RWPE2 (cell line): ENCODE measurements around the gene NRG2.

Source experiments
- ATAC-seq: fragments of 200-7000 bp; cut with Tn5 transposase; 3 replicates; pipeline ENCODE4 v1.9.1; 2021; ENCODE audit warnings: low read depth
- DNase-seq: peaks from one replicate; pipeline ENCODE4 v3.0.0-alpha.2; 2020; ENCODE audit warnings: low spot score
- H3K27ac ChIP-seq: fragments of 450-650 bp; 2 replicates; pipeline ENCODE4 v1.5.1; 2017; ENCODE audit warnings: mild to moderate bottlenecking; ENCODE audit not compliant: poor library complexity, severe bottlenecking
- H3K27me3 ChIP-seq: fragments of 250-450 bp; sonication (Bioruptor Pico); 2 replicates; pipeline ENCODE4 v1.5.1; 2021; ENCODE audit warnings: mild to moderate bottlenecking, moderate library complexity; ENCODE audit not compliant: insufficient read depth, poor library complexity, severe bottlenecking
- H3K36me3 ChIP-seq: fragments of 250-450 bp; sonication (Bioruptor Pico); 2 replicates; pipeline ENCODE4 v1.5.1; 2020; ENCODE audit warnings: low read depth, mild to moderate bottlenecking, moderate library complexity
- H3K4me1 ChIP-seq: fragments of 250-450 bp; sonication (Bioruptor Pico); 2 replicates; pipeline ENCODE4 v1.5.1; 2021; ENCODE audit warnings: mild to moderate bottlenecking, moderate library complexity; ENCODE audit not compliant: insufficient read depth, poor library complexity, severe bottlenecking
- H3K4me3 ChIP-seq: fragments of 250-450 bp; sonication (Bioruptor Pico); 2 replicates; pipeline ENCODE4 v1.5.1; 2021; ENCODE audit warnings: mild to moderate bottlenecking, moderate library complexity; ENCODE audit not compliant: severe bottlenecking
- H3K9me3 ChIP-seq: fragments of 250-450 bp; sonication (Bioruptor Pico); 2 replicates; pipeline ENCODE4 v1.5.1; 2021; ENCODE audit warnings: mild to moderate bottlenecking, moderate library complexity; ENCODE audit not compliant: severe bottlenecking
- CTCF ChIP-seq: fragments of 450-650 bp; IDR thresholded peaks from one replicate; pipeline ENCODE4 v1.5.1; 2017; ENCODE audit warnings: mild to moderate bottlenecking, moderate library complexity; ENCODE audit not compliant: poor library complexity, severe bottlenecking

Gene NRG2

GRCh38 chr5:139960723-139961383 lies 82.2 kb downstream of the NRG2 start:
- no peak for TF ChIP-seq CTCF
- ATAC-seq, result no peak
- no peaks in the 10 kb centered on the region for H3K4me1 ChIP-seq

GRCh38 chr5:139958432-139959148 lies 84.5 kb downstream of the NRG2 start:
- no peak for DNase-seq
- ATAC-seq, result no peak
- H3K9me3 ChIP-seq, result no peaks in the 10 kb centered on the region
- H3K27me3 ChIP-seq, result no peaks in the 10 kb centered on the region
- no peaks in the 10 kb centered on the region for H3K36me3 ChIP-seq
- H3K27ac ChIP-seq, result no peak overlapping the region
- H3K4me3 ChIP-seq, result no peak overlapping the region
- H3K4me1 ChIP-seq, result no peaks in the 10 kb centered on the region
- TF ChIP-seq CTCF, result no peak

More at GRCh38 chr5:139960723-139961383, 82.2 kb downstream of the NRG2 start:
- H3K4me3 ChIP-seq, result no peak overlapping the region
- DNase-seq, result peak; percentile 38
- H3K36me3 ChIP-seq, result no peaks in the 10 kb centered on the region
- H3K9me3 ChIP-seq, result no peaks in the 10 kb centered on the region
- H3K27me3 ChIP-seq, result no peaks in the 10 kb centered on the region
- H3K27ac ChIP-seq, result no peak overlapping the region

DNA sequence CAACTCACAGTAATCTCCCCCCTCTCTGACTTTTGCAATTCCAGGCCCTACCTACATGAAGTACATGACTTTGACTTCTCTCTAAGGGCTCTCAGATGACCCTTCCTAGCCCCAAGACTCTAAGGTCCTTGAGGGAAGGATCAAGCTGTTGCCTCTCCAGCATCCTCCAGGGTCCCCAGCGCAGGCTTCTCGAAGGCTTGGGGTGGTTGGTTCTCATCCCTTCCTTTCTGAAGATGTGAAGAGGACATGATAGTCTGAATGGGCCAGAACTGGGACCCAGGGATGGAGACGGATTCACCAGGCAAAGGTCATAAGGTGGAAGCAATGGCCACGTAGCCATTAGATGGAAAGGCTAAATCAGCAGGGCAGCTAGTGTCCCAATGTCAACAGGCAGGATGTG lies 86.8 kb downstream of the NRG2 start:
- H3K27me3 ChIP-seq, result no peaks in the 10 kb centered on the region
- no peak for TF ChIP-seq CTCF
- no peak overlapping the region for H3K27ac ChIP-seq
- ATAC-seq (no peak), DNase-seq (no peak)
- H3K36me3 ChIP-seq, result no peaks in the 10 kb centered on the region
- H3K9me3 ChIP-seq, result no peaks in the 10 kb centered on the region
- no peaks in the 10 kb centered on the region for H3K4me1 ChIP-seq
- H3K4me3 ChIP-seq, result no peak overlapping the region

DNA sequence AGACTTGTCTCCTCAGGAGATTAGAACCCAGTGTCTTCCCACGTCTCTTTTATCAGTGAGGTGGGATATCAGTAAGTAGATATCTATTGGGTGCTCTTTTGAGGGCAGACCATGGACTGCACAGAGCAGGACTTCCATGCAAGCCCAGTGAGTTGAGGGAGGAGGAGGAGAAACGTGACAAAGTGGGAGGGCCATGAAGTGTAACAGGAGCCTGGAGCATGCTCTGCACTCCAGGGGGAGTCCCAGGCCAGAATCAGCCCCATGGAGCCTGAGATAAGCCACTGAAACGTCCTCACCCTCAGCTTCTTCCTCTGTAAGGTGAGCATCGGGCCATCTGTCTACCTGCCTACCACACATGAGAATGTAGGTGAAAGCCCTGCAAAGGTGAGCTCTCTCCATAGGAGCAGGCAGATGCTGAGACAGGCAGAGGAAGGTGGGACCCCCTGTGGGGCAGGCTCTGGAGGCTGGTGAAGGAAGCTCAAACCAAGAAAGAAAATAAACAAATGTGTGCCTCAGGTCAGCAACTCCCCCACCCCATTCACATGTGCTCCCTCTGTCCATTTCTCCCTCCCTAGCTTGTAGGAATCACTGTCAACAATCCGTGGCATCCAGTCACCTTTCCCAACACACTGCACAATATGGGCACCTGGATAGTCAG lies 87.4 kb downstream of the NRG2 start:
- Histone ChIP-seq H3K9me3 (no peaks in the 10 kb centered on the region), H3K27ac (no peak overlapping the region), H3K4me1 (no peaks in the 10 kb centered on the region), H3K36me3 (no peaks in the 10 kb centered on the region), H3K27me3 (no peaks in the 10 kb centered on the region), H3K4me3 (no peak overlapping the region)
- no peak for TF ChIP-seq CTCF
- DNase-seq, result no peak
- peak; percentile 49; the same call in 2 of the 3 replicates for ATAC-seq
